SK-N-MC (cell line): ENCODE measurements around the gene DDX5.

Experiments used
- EZH2 ChIP-seq: fragments of 200-600 bp; sonication (generic); IDR thresholded peaks from one replicate; pipeline ENCODE4 v1.6.1; 2017; ENCODE audit warnings: antibody characterized with exemption
- FOXP2 ChIP-seq: optimal IDR thresholded peaks from 2 replicates; pipeline ENCODE3; 2011; ENCODE audit warnings: mild to moderate bottlenecking, moderate library complexity; ENCODE audit not compliant: insufficient read depth; ENCODE audit errors: extremely low read length, control extremely low read depth

DNA sequence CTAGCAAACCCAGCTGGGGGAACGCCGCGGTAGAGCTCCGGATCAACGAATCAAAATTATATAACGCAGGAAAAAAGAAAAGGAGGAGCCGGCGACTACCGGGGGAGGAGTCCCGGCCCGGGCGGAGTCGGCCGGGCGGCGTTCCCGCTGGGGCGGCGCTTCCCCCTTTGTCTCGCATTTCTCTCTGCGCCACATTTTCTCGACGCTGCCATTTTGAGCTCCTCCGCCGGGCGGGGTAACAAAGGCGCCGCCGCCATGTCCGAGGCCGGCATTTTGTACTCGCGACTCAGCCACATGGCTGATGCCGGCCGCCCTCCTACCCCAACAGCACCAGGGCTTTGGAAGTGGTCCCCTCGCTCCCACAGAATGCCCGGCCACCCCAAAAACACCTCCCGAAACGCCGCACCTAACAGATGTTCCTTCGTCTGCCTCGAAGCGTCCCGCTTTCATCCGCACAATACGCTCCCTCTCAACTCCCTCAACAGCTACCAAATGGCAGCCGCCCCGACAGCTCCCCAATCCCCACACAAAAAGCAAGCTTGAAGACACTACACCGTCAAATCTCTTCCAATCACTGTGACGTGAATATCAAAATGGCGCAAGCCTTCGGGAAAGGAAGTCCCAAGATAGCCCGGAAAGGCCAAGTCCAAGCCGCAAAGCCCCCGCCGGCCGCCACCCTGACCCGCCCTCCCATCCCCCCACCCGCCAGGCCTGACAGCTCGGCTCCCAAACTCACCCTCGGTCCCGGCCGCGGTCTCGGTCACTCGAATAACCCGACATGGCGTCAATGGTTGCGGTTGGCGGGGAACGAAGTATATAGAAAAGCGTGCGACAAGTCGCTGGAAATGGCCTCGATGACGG lies 519 bp downstream of the DDX5 start:
- TF ChIP-seq FOXP2: no peak
- no peak for TF ChIP-seq EZH2
